ENCODE results near the gene SUN1.
A peak's percentile ranks its signal among the peaks of the same experiment; 100 is the strongest.
"Not testable (repeated sequence)": the region's sequence is repeated elsewhere in the genome, so short reads cannot be mapped to it uniquely, and the experiment has no call there.

SUN1 gene

GRCh38 chr7:856444-857095 lies 24.3 kb downstream of the SUN1 start:
- no peak for DNase-seq (ENCODE audit: low read depth)

- no peak for DNase-seq (ENCODE audit: low read depth)
These were observed 25.4 kb downstream of the SUN1 start for GRCh38 chr7:857661-858060.

GRCh38 chr7:859359-860030 lies 27.2 kb downstream of the SUN1 start:
- no peak for DNase-seq (ENCODE audit: low read depth)

- no peak for DNase-seq (ENCODE audit: low read depth)
These were observed 27.9 kb downstream of the SUN1 start for GRCh38 chr7:860149-860548.

GRCh38 chr7:861222-861621 lies 28.9 kb downstream of the SUN1 start:
- DNase-seq (ENCODE audit: low read depth), result no peak

GRCh38 chr7:862157-862556 lies 29.9 kb downstream of the SUN1 start:
- DNase-seq (ENCODE audit: low read depth), result no peak

- DNase-seq (ENCODE audit: low read depth), result no peak
These were observed 30.8 kb downstream of the SUN1 start for GRCh38 chr7:863106-863505.

- DNase-seq (ENCODE audit: low read depth), result no peak
These were observed 33.6 kb downstream of the SUN1 start for GRCh38 chr7:865921-866320.

GRCh38 chr7:867001-867405 lies 34.7 kb downstream of the SUN1 start:
- DNase-seq (ENCODE audit: low read depth), result peak; percentile 65

- peak; percentile 83 for DNase-seq (ENCODE audit: low read depth)
These were observed 35.3 kb downstream of the SUN1 start for GRCh38 chr7:867406-868188.

- no peak for DNase-seq (ENCODE audit: low read depth)
These were observed 35.9 kb downstream of the SUN1 start for GRCh38 chr7:868189-868486.

GRCh38 chr7:869348-869747 lies 37.1 kb downstream of the SUN1 start:
- no peak for DNase-seq (ENCODE audit: low read depth)

GRCh38 chr7:871900-872537 lies 39.7 kb downstream of the SUN1 start:
- DNase-seq (ENCODE audit: low read depth), result no peak

- not testable (repeated sequence) for DNase-seq (ENCODE audit: low read depth)
These were observed 40.4 kb downstream of the SUN1 start for GRCh38 chr7:872685-873084.

- peak; percentile 80 for DNase-seq (ENCODE audit: low read depth)
These were observed 41.2 kb downstream of the SUN1 start for GRCh38 chr7:873367-874002.

GRCh38 chr7:874031-874749 lies 41.9 kb downstream of the SUN1 start:
- DNase-seq (ENCODE audit: low read depth), result peak; percentile 88

- no peak for DNase-seq (ENCODE audit: low read depth)
These were observed 42.8 kb downstream of the SUN1 start for GRCh38 chr7:875051-875450.

GRCh38 chr7:875476-876076 lies 43.3 kb downstream of the SUN1 start:
- no peak for DNase-seq (ENCODE audit: low read depth)

GRCh38 chr7:876077-876971 lies 44.0 kb downstream of the SUN1 start, which contains the start of gene GET4:
GET4 (plus strand) TSS chr7:876554; CDS start chr7:876646, 92 bp downstream.
- DNase-seq (ENCODE audit: low read depth), result peak; percentile 91

- DNase-seq (ENCODE audit: low read depth), result no peak
These were observed 44.7 kb downstream of the SUN1 start for GRCh38 chr7:876972-877311.

All from amniotic epithelial cell (primary cell).